ENCODE results near the gene GRIK3. TPM values are rescaled to one million over a fixed set of nuclear protein-coding genes. Genes with fewer than 3 reads are reported as not detected.

The GRIK3 gene
- total and polyA plus RNA-seq, 3 experiments from 2014 or later: not detected

DNA sequence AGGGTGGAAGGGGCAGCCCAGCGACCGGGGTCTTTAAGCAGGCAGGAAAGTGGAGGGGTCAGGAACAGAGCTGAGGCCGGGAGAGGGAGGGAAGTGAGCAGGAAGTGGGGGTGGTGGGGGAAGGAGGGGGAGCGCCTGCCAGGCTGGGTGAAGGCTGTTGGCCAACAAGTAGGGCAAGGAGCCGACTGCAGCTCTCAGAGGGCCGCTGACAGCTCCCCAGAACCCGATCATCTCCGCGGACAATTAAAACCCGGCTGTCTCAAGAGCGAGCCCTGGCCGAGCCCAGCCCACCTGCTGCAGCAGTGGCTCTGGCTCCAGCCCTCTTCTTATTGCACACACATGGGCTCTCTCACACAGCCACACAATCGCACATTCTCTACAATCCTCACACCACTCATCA, 51.6 kb downstream of the GRIK3 start:
- Mint-ChIP-seq H3K27me3 (peaks cover 7 to 33% of the 10 kb centered on the region in 2 donors), H3K4me1 (no peaks in the 10 kb centered on the region), H3K36me3 (no peaks in the 10 kb centered on the region), H3K4me3 (no peak overlapping the region), H3K27ac (no peak overlapping the region), H3K9me3 (no peaks in the 10 kb centered on the region)
- H3K4me1 ChIP-seq (ENCODE audit: insufficient read depth, low read length): no peaks in the 10 kb centered on the region
- ChIA-PET CTCF (no interaction called here), POLR2A (no interaction called here)
- no peaks in the 10 kb centered on the region for H3K9me3 ChIP-seq (ENCODE audit: low read length)
- no peaks in the 10 kb centered on the region for H3K27me3 ChIP-seq (ENCODE audit: insufficient read depth, low read length, poor library complexity, severe bottlenecking)
- no peak overlapping the region for H3K4me3 ChIP-seq (ENCODE audit: low read length)
- H3K27ac ChIP-seq (ENCODE audit: low read depth, low read length): no peak overlapping the region
- no peak for DNase-seq
- no peaks in the 10 kb centered on the region for H3K36me3 ChIP-seq (ENCODE audit: insufficient read depth, low read length)

DNA sequence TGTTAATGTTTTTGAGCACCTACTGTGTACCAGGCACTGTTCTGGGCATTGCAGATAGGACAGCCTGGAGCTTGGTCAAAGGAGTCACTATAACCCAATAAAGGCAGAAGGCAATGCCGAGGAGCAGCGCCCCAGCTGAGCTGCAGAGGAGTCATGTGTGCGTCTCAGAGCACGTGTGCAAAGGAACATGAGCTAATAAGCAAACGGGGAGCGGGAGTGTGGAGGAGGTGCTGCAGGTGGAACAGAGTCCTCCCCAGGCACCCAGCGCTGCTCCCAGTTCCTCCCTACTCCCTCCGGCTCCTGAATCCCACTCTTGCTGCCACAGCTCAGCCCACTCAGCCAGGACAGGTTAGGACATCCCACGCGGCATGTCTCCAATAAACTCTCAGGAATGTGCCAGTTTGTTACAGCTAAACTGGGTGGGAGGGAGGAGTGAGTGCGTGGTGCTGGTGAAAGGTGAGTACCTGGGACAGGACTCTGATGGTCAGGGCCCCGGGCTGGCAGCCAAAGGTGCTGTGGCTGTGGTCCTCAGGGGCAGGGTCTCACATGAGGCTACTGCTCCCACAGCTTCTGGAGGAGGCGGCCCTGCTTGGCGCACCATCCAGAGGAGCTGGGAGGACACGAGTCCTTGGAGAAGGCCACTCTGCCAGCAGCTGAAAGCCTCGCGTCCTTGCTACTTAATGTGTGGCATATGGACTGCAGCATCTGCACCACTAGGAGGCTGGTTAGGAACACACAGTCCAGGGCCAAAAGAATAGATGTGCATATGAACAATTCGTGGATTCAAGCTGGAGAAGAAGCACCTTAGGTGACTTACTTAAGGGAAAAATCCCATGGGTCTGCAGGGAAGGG, 52.3 kb downstream of the GRIK3 start:
- ChIA-PET CTCF (no interaction called here), POLR2A (no interaction called here)
- peaks cover 7 to 33% of the 10 kb centered on the region in 2 donors for H3K27me3 Mint-ChIP-seq
- H3K4me1 Mint-ChIP-seq: no peaks in the 10 kb centered on the region
- no peaks in the 10 kb centered on the region for H3K36me3 ChIP-seq (ENCODE audit: insufficient read depth, low read length)
- H3K4me1 ChIP-seq (ENCODE audit: insufficient read depth, low read length): no peaks in the 10 kb centered on the region
- H3K9me3 ChIP-seq (ENCODE audit: low read length): no peaks in the 10 kb centered on the region
- no peaks in the 10 kb centered on the region for H3K36me3 Mint-ChIP-seq
- no peaks in the 10 kb centered on the region for H3K9me3 Mint-ChIP-seq
- H3K4me3 ChIP-seq (ENCODE audit: low read length): no peak overlapping the region
- H3K27ac Mint-ChIP-seq: no peak overlapping the region
- no peak overlapping the region for H3K27ac ChIP-seq (ENCODE audit: low read depth, low read length)
- no peak for DNase-seq
- no peaks in the 10 kb centered on the region for H3K27me3 ChIP-seq (ENCODE audit: insufficient read depth, low read length, poor library complexity, severe bottlenecking)
- no peak overlapping the region for H3K4me3 Mint-ChIP-seq

DNA sequence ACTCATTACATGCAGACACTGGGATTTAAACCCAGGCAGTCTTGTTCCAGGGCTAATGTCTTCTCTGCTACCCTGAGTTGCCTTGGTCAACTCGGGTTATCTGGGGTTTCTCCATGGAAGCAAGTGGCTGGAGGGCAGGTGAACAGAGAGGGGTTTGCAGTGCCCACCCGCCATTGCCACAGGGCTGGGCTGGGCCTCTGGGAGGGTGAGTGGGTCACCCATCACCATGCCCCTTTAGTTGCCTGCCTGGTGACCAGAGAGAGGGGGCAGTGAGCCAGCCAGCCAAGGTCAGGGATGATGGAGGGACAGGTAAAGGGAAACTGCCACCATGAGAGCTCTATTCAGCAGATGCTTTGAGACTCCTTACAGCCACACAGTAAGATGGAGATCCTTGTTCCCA, 53.2 kb downstream of the GRIK3 start:
- H3K27me3 ChIP-seq (ENCODE audit: insufficient read depth, low read length, poor library complexity, severe bottlenecking): no peaks in the 10 kb centered on the region
- ChIA-PET CTCF (no interaction called here), POLR2A (no interaction called here)
- H3K4me1 Mint-ChIP-seq: no peaks in the 10 kb centered on the region
- no peak overlapping the region for H3K27ac Mint-ChIP-seq
- no peaks in the 10 kb centered on the region for H3K9me3 ChIP-seq (ENCODE audit: low read length)
- no peaks in the 10 kb centered on the region for H3K36me3 ChIP-seq (ENCODE audit: insufficient read depth, low read length)
- H3K4me3 ChIP-seq (ENCODE audit: low read length): no peak overlapping the region
- H3K4me1 ChIP-seq (ENCODE audit: insufficient read depth, low read length): no peaks in the 10 kb centered on the region
- H3K36me3 Mint-ChIP-seq: no peaks in the 10 kb centered on the region
- H3K27me3 Mint-ChIP-seq: peaks cover 7 to 36% of the 10 kb centered on the region in 2 donors
- H3K4me3 Mint-ChIP-seq: no peak overlapping the region
- H3K9me3 Mint-ChIP-seq: no peaks in the 10 kb centered on the region
- DNase-seq: no peak
- no peak overlapping the region for H3K27ac ChIP-seq (ENCODE audit: low read depth, low read length)

DNA sequence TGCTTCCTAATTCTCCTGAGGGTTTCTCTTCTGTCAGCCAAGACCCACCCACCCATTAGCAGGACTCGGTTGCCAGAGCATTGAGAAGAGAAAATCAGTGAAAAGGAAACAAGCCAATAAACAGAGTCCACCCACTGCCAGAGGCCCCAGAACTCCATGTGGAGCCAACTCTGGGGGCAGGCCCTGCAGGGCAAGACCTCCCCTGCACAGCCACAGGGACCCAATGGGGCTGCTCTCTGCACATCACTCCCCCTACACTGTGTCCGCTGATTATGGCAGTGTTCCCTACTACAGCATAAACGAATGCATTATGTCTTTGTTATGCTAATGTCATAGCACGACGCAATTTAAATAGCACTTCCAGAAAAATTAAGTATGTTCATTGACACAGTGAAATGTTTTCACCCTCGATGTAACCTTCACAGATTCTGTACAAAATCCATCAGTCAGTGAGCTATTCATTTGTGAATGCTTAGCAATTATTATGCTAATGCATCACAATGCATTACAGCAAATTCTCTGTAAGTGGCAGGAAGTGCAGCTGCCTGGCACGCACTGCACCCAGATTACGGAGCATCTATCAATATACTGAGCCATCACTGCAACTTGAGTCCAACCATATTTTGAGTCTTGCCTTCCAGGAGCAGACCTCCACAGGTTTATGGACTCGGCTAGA, 56.4 kb downstream of the GRIK3 start:
- Mint-ChIP-seq H3K4me3 (no peak overlapping the region), H3K27ac (no peak overlapping the region), H3K4me1 (no peaks in the 10 kb centered on the region), H3K27me3 (peaks cover 9 to 22% of the 10 kb centered on the region in 2 donors), H3K36me3 (no peaks in the 10 kb centered on the region), H3K9me3 (no peaks in the 10 kb centered on the region)
- Histone ChIP-seq H3K9me3 (ENCODE audit: low read length) (no peaks in the 10 kb centered on the region), H3K4me3 (ENCODE audit: low read length) (no peak overlapping the region), H3K4me1 (ENCODE audit: insufficient read depth, low read length) (no peaks in the 10 kb centered on the region), H3K27me3 (ENCODE audit: insufficient read depth, low read length, poor library complexity, severe bottlenecking) (no peaks in the 10 kb centered on the region), H3K27ac (ENCODE audit: low read depth, low read length) (no peak overlapping the region), H3K36me3 (ENCODE audit: insufficient read depth, low read length) (no peaks in the 10 kb centered on the region)
- ChIA-PET CTCF (no interaction called here), POLR2A (no interaction called here)
- no peak for DNase-seq

DNA sequence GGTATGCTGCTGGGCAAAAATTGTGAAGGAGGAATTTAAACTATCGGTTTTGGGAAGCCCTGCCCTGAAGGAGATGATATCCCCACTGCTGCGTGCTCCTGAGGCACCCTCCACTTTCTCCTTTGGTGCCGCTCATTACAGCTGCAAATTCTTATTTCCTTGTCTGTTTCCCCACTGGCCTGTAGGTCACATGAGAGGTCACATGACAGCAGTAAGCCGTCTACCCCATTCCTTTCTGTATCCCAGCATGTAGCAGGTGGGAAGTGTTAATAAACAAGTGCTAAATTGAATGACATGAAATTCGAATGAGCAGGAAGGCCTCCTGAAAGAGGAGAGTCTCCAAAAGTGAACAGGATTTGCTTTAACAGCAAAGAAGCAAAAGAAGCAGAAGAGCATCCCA, 58.7 kb downstream of the GRIK3 start:
- no peak overlapping the region for H3K27ac Mint-ChIP-seq
- H3K36me3 Mint-ChIP-seq: no peaks in the 10 kb centered on the region
- ChIA-PET POLR2A (no interaction called here), CTCF (no interaction called here)
- no peaks in the 10 kb centered on the region for H3K36me3 ChIP-seq (ENCODE audit: insufficient read depth, low read length)
- no peak overlapping the region for H3K4me3 ChIP-seq (ENCODE audit: low read length)
- H3K4me3 Mint-ChIP-seq: no peak overlapping the region
- peaks cover 7 to 9% of the 10 kb centered on the region in 2 donors for H3K27me3 Mint-ChIP-seq
- H3K9me3 ChIP-seq (ENCODE audit: low read length): no peaks in the 10 kb centered on the region
- DNase-seq: no peak
- H3K9me3 Mint-ChIP-seq: no peaks in the 10 kb centered on the region
- no peaks in the 10 kb centered on the region for H3K27me3 ChIP-seq (ENCODE audit: insufficient read depth, low read length, poor library complexity, severe bottlenecking)
- H3K4me1 Mint-ChIP-seq: no peaks in the 10 kb centered on the region
- H3K27ac ChIP-seq (ENCODE audit: low read depth, low read length): no peak overlapping the region
- H3K4me1 ChIP-seq (ENCODE audit: insufficient read depth, low read length): no peaks in the 10 kb centered on the region

DNA sequence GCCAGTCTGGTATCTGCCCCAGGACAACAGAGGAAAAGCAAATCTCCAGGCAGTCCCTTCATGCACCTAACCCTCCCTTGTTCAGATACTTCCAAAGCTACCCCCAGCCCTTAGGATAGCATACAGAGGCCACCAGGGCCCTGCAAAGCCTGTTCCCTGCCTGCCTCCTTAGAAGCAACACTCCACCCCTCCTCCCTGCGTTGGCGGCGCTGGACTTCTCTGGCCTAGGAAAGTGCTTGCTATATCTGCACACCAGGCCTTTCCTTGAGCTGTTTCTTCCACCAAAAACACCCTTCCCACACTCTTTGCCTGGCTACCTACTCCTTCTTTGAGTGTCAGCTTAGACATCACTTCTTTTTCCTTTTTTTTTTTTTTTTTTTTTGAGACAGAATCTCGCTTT, 61.3 kb downstream of the GRIK3 start:
- H3K4me3 Mint-ChIP-seq: no peak overlapping the region
- Histone ChIP-seq H3K27ac (ENCODE audit: low read depth, low read length) (no peak overlapping the region), H3K9me3 (ENCODE audit: low read length) (no peaks in the 10 kb centered on the region), H3K4me1 (ENCODE audit: insufficient read depth, low read length) (no peaks in the 10 kb centered on the region), H3K36me3 (ENCODE audit: insufficient read depth, low read length) (no peaks in the 10 kb centered on the region), H3K27me3 (ENCODE audit: insufficient read depth, low read length, poor library complexity, severe bottlenecking) (no peaks in the 10 kb centered on the region), H3K4me3 (ENCODE audit: low read length) (no peak overlapping the region)
- H3K27me3 Mint-ChIP-seq: peaks cover 6 to 7% of the 10 kb centered on the region in 2 donors
- H3K9me3 Mint-ChIP-seq: no peaks in the 10 kb centered on the region
- CTCF ChIA-PET: no interaction called here
- no peak overlapping the region for H3K27ac Mint-ChIP-seq
- POLR2A ChIA-PET: no interaction called here
- H3K4me1 Mint-ChIP-seq: no peaks in the 10 kb centered on the region
- H3K36me3 Mint-ChIP-seq: no peaks in the 10 kb centered on the region
- no peak for DNase-seq

DNA sequence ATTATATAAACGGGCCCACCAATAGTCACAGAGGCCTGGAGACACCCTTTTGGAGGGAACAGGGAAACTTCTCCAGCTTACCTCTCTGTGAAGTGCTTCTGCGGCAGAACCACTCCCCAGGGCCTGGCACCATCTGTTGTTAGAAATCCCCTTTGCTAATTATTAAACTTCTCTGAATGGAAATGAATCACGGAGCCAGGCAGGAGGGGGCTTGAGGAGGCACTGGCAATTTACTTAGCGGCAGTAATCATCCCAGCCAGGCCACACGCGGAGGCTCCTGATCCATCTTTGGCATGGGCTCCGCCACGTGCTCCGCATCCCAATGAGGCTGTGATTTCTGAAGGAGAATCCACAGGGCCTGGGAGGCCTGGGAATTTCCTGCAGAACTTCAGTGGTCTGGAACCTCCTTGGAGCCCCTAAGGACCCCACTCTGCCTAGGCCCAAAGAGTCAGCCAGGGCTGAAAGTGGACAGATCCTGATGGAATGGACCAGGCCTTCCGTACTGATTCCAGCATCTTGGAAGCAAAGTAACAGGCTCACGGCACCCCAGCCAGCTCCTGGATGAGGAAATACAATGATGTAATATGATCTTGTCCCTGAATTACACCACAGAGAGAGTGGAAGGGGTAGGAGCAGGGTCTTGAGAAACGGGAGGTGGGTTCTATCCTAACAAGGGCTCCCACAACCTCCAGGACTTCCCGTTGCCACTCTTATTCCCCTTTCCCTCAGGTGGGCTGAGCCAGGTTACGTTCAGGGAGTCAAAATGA, 62.3 kb downstream of the GRIK3 start:
- H3K4me3 Mint-ChIP-seq: no peak overlapping the region
- peaks cover 6 to 7% of the 10 kb centered on the region in 2 donors for H3K27me3 Mint-ChIP-seq
- H3K9me3 Mint-ChIP-seq: no peaks in the 10 kb centered on the region
- Histone ChIP-seq H3K9me3 (ENCODE audit: low read length) (no peaks in the 10 kb centered on the region), H3K27me3 (ENCODE audit: insufficient read depth, low read length, poor library complexity, severe bottlenecking) (no peaks in the 10 kb centered on the region), H3K4me3 (ENCODE audit: low read length) (no peak overlapping the region), H3K4me1 (ENCODE audit: insufficient read depth, low read length) (no peaks in the 10 kb centered on the region), H3K36me3 (ENCODE audit: insufficient read depth, low read length) (no peaks in the 10 kb centered on the region), H3K27ac (ENCODE audit: low read depth, low read length) (no peak overlapping the region)
- ChIA-PET POLR2A (no interaction called here), CTCF (no interaction called here)
- H3K36me3 Mint-ChIP-seq: no peaks in the 10 kb centered on the region
- no peak for DNase-seq
- H3K4me1 Mint-ChIP-seq: no peaks in the 10 kb centered on the region
- H3K27ac Mint-ChIP-seq: no peak overlapping the region

DNA sequence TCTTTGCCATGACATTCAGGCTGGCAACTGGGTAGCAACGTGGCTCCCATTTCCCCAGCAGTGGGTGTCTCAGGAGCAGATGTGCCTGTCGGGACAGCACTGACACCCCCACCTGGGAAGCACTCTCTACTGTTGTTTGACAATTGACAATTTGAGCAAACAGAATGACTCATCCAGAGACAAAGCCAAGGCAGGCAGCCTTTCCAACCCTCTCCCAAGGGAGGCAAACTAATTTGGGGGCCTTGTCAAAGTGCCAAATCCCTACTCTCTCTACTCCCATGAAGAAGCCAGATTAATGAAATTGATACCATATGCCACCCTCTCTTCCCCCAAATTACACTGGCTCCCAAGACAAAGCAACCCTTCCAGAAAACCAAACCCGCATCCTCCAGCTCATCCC, 65.6 kb downstream of the GRIK3 start:
- ChIA-PET CTCF (no interaction called here), POLR2A (no interaction called here)

More for the DNA sequence above, 65.6 kb downstream of the GRIK3 start:
- Histone ChIP-seq H3K36me3 (ENCODE audit: insufficient read depth, low read length) (no peaks in the 10 kb centered on the region), H3K27me3 (ENCODE audit: insufficient read depth, low read length, poor library complexity, severe bottlenecking) (no peaks in the 10 kb centered on the region), H3K4me3 (ENCODE audit: low read length) (no peak overlapping the region), H3K27ac (ENCODE audit: low read depth, low read length) (no peak overlapping the region), H3K9me3 (ENCODE audit: low read length) (no peaks in the 10 kb centered on the region), H3K4me1 (ENCODE audit: insufficient read depth, low read length) (no peaks in the 10 kb centered on the region)
- H3K36me3 Mint-ChIP-seq: no peaks in the 10 kb centered on the region
- H3K4me3 Mint-ChIP-seq: no peak overlapping the region
- no peaks in the 10 kb centered on the region for H3K4me1 Mint-ChIP-seq
- H3K9me3 Mint-ChIP-seq: no peaks in the 10 kb centered on the region
- no peak for DNase-seq
- peaks cover 0 to 9% of the 10 kb centered on the region in 2 donors for H3K27me3 Mint-ChIP-seq
- no peak overlapping the region for H3K27ac Mint-ChIP-seq
